HEK293 (cell line): ENCODE data around the gene TTC39A.
A peak's percentile ranks its signal among the peaks of the same experiment; 100 is the strongest.

Source experiments
- CTCF ChIA-PET: fragments of 350-600 bp; formaldehyde crosslinking; extraction: SDS; loops from one replicate; lab custom pipeline; 2021; ENCODE audit warnings: antibody characterized with exemption; lab: Yijun Ruan, JAX
- POLR2A ChIA-PET: fragments of 300-600 bp; formaldehyde crosslinking; extraction: SDS; loops from one replicate; lab custom pipeline; 2020; ENCODE audit warnings: antibody characterized with exemption, inconsistent platforms; lab: Yijun Ruan, JAX
- H3K27ac ChIP-seq: fragments of 200-500 bp; sonication (Bioruptor generic); 2 replicates; pipeline ENCODE4 v1.5.1; 2014; ENCODE audit warnings: low read depth, low read length, control low read depth, inconsistent platforms; ENCODE audit errors: extremely low read depth
- H3K36me3 ChIP-seq, 2 experiments: fragments of 200-500 bp in 1 of 2; sonication (Bioruptor generic) in 1 of 2; 1 replicate in 1 of 2; 2 replicates in 1 of 2; pipeline ENCODE4 v1.5.1; 2014 to 2017; ENCODE audit warnings: inconsistent platforms in 2 of 2, low read length in 2 of 2; ENCODE audit not compliant: control insufficient read depth in 2 of 2, insufficient read depth in 1 of 2
- H3K4me1 ChIP-seq: fragments of 200-500 bp; sonication (Bioruptor generic); 2 replicates; pipeline ENCODE4 v1.5.1; 2014; ENCODE audit warnings: mild to moderate bottlenecking, low read length, inconsistent platforms; ENCODE audit not compliant: control insufficient read depth, insufficient read depth
- H3K4me3 ChIP-seq: 2 replicates; pipeline ENCODE4 v1.5.1; 2011; ENCODE audit warnings: low read depth, mild to moderate bottlenecking, control low read depth, low read length, moderate library complexity
- H3K9me3 ChIP-seq: fragments of 200-500 bp; sonication (Bioruptor generic); 2 replicates; pipeline ENCODE4 v1.5.1; 2014; ENCODE audit warnings: low read depth, low read length, inconsistent platforms; ENCODE audit not compliant: control insufficient read depth, insufficient read depth
- PRDM1 ChIP-seq: fragments of 450-650 bp; formaldehyde crosslinking; IDR thresholded peaks from 2 replicates; pipeline ENCODE4; 2016; ENCODE audit warnings: missing biosample characterization, missing genetic modification characterization
- SP2 ChIP-seq: fragments of 450-650 bp; formaldehyde crosslinking; IDR thresholded peaks from 2 replicates; pipeline ENCODE4 v1.5.1; 2016; ENCODE audit warnings: missing biosample characterization, missing genetic modification characterization
- ZBTB26 ChIP-seq: fragments of 450-650 bp; formaldehyde crosslinking; optimal IDR thresholded peaks from 2 replicates; pipeline ENCODE3; 2016; ENCODE audit warnings: missing biosample characterization, mild to moderate bottlenecking, missing genetic modification characterization
- ZFP37 ChIP-seq: fragments of 450-650 bp; formaldehyde crosslinking; IDR thresholded peaks from 2 replicates; pipeline ENCODE4 v1.5.1; 2016; ENCODE audit warnings: missing biosample characterization, missing genetic modification characterization
- ZNF10 ChIP-seq: fragments of 450-650 bp; formaldehyde crosslinking; IDR thresholded peaks from 2 replicates; pipeline ENCODE4 v1.5.1; 2017; ENCODE audit warnings: missing biosample characterization, missing genetic modification characterization
- ZNF274 ChIP-seq, 2 experiments: fragments of 200-500 bp in 1 of 2; fragments of 450-650 bp in 1 of 2; sonication (Bioruptor generic) in 1 of 2; formaldehyde crosslinking in 1 of 2; IDR thresholded peaks; 2 replicates each; pipeline versions ENCODE4 v1.5.1 to v1.6.1; 2014 to 2016; ENCODE audit warnings: borderline replicate concordance in 1 of 2, inconsistent platforms in 1 of 2, low read length in 1 of 2, missing biosample characterization in 1 of 2, missing genetic modification characterization in 1 of 2
- ZNF302 ChIP-seq: fragments of 450-650 bp; formaldehyde crosslinking; IDR thresholded peaks from 2 replicates; pipeline ENCODE4 v1.5.1; 2016; ENCODE audit warnings: missing biosample characterization, missing genetic modification characterization, low read depth
- ZNF544 ChIP-seq: fragments of 450-650 bp; formaldehyde crosslinking; IDR thresholded peaks from 2 replicates; pipeline ENCODE4 v1.5.0; 2017; ENCODE audit warnings: missing biosample characterization, missing genetic modification characterization
- ZNF571 ChIP-seq: fragments of 450-650 bp; formaldehyde crosslinking; IDR thresholded peaks from 2 replicates; pipeline ENCODE4 v1.5.0; 2017; ENCODE audit warnings: missing biosample characterization, missing genetic modification characterization
- ZNF664 ChIP-seq: fragments of 450-650 bp; formaldehyde crosslinking; IDR thresholded peaks from 2 replicates; pipeline ENCODE4 v1.5.1; 2016; ENCODE audit warnings: missing biosample characterization, missing genetic modification characterization
- ZSCAN4 ChIP-seq: fragments of 450-650 bp; formaldehyde crosslinking; IDR thresholded peaks from 2 replicates; pipeline ENCODE4 v1.5.1; 2017; ENCODE audit warnings: missing biosample characterization, missing genetic modification characterization
- ZXDB ChIP-seq: fragments of 450-650 bp; formaldehyde crosslinking; IDR thresholded peaks from 2 replicates; pipeline ENCODE4 v1.5.1; 2016; ENCODE audit warnings: missing biosample characterization, missing genetic modification characterization
- TF ChIP-seq, protein P1 (sequence below): fragments of 450-650 bp; formaldehyde crosslinking; IDR thresholded peaks from 2 replicates; pipeline ENCODE4 v1.5.1; 2016; ENCODE audit warnings: missing biosample characterization, missing genetic modification characterization
- TF ChIP-seq, protein P2 (sequence below): fragments of 450-650 bp; formaldehyde crosslinking; IDR thresholded peaks from 2 replicates; pipeline ENCODE4 v1.5.1; 2017; ENCODE audit warnings: missing biosample characterization, mild to moderate bottlenecking, missing genetic modification characterization, moderate library complexity
- TF ChIP-seq, protein P3 (sequence below): fragments of 450-650 bp; formaldehyde crosslinking; IDR thresholded peaks from 2 replicates; pipeline ENCODE4 v1.5.1; 2016; ENCODE audit warnings: missing biosample characterization, missing genetic modification characterization
- TF ChIP-seq, protein P4 (sequence below): fragments of 450-650 bp; formaldehyde crosslinking; IDR thresholded peaks from 2 replicates; pipeline ENCODE4 v1.5.1; 2016; ENCODE audit warnings: missing biosample characterization, missing genetic modification characterization

Gene TTC39A

GRCh38 chr1:51340380-51340779 is 10.0 kb upstream of the TTC39A start:
- H3K27ac ChIP-seq: no peak overlapping the region
- TF ChIP-seq ZNF274 (IDR thresholded peaks at IDR 0.05; ENCODE audit: low read length) (no peak), ZNF274 (tag by site-specific recombination; IDR thresholded peaks at IDR 0.05; ENCODE audit: borderline replicate concordance) (no peak), ZNF571 (tag by site-specific recombination) (no peak), ZNF664 (tag by site-specific recombination) (no peak)
- ChIA-PET POLR2A (no interaction called here), CTCF (interaction anchor here (1.4 kb wide), 1 partner anchor 10 kb away, joined by 4 read pairs; the partner anchor contains the start of gene TTC39A)
- no peak overlapping the region for H3K4me3 ChIP-seq
- H3K36me3 ChIP-seq: no peaks in the 10 kb centered on the region
- H3K9me3 ChIP-seq: no peaks in the 10 kb centered on the region
- H3K4me1 ChIP-seq: no peaks in the 10 kb centered on the region

- H3K9me3 ChIP-seq: no peaks in the 10 kb centered on the region
- TF ChIP-seq ZSCAN4 (tag by site-specific recombination): no peak
- H3K4me1 ChIP-seq: no peaks in the 10 kb centered on the region; the same call in 1 of the 2 replicates
- no peak overlapping the region for H3K4me3 ChIP-seq
- POLR2A ChIA-PET: interaction anchor here (1.3 kb wide), 1 partner anchor 11 kb away, joined by 3 read pairs; no protein-coding TSS in a partner anchor
- no peaks in the 10 kb centered on the region for H3K36me3 ChIP-seq
- CTCF ChIA-PET: interaction anchor here (0.6 kb wide), 1 partner anchor 38 kb away, joined by 6 read pairs; no protein-coding TSS in a partner anchor
- H3K27ac ChIP-seq: no peak overlapping the region
Measured at GRCh38 chr1:51336711-51337110, 6.3 kb upstream of the TTC39A start.

DNA sequence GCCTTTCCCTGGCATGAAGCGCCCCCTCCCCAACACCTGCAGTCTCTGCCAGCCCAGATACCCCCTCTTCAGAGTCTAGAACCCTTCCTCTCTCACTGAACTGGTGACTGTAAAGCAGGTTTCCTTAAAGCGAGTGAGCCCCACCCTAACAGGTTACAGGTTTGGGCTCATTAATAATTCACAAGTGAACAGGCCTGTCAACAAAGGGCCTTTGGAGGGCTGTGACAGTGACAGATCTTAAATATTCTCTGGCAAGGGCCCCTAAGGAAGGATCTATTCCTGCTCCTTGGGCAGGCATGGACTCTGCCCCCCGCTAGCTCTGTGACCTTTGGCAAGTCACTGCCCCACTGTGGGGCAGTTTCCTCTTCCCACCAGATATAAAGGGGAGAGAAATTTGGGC is 5.6 kb upstream of the TTC39A start:
- Histone ChIP-seq H3K4me1 (peaks cover 3% of the 10 kb centered on the region; the same call in 1 of the 2 replicates), H3K36me3 (no peaks in the 10 kb centered on the region), H3K27ac (no peak overlapping the region), H3K9me3 (no peaks in the 10 kb centered on the region), H3K4me3 (no peak overlapping the region)
- ChIA-PET POLR2A (interaction anchor here (0.7 to 1.3 kb wide), 2 partner anchors 10 to 199 kb away, joined by 3 to 4 read pairs; no protein-coding TSS in a partner anchor), CTCF (no interaction called here)
- TF ChIP-seq ZNF302 (tag by site-specific recombination) (no peak), ZXDB (tag by site-specific recombination) (no peak)
- TF ChIP-seq, protein P1, sequence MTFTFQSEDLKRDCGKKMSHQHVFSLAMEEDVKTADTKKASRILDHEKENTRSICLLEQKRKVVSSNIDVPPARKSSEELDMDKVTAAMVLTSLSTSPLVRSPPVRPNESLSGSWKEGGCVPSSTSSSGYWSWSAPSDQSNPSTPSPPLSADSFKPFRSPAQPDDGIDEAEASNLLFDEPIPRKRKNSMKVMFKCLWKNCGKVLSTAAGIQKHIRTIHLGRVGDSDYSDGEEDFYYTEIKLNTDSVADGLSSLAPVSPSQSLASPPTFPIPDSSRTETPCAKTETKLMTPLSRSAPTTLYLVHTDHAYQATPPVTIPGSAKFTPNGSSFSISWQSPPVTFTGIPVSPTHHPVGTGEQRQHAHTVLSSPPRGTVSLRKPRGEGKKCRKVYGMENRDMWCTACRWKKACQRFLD (tag by site-specific recombination): no peak
- TF ChIP-seq, protein P2, sequence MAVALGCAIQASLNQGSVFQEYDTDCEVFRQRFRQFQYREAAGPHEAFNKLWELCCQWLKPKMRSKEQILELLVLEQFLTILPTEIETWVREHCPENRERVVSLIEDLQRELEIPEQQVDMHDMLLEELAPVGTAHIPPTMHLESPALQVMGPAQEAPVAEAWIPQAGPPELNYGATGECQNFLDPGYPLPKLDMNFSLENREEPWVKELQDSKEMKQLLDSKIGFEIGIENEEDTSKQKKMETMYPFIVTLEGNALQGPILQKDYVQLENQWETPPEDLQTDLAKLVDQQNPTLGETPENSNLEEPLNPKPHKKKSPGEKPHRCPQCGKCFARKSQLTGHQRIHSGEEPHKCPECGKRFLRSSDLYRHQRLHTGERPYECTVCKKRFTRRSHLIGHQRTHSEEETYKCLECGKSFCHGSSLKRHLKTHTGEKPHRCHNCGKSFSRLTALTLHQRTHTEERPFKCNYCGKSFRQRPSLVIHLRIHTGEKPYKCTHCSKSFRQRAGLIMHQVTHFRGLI (tag by site-specific recombination): peak; percentile 96

- Histone ChIP-seq H3K9me3 (no peaks in the 10 kb centered on the region), H3K4me1 (peaks cover 6% of the 10 kb centered on the region; the same call in 1 of the 2 replicates), H3K4me3 (no peak overlapping the region), H3K36me3 (no peaks in the 10 kb centered on the region), H3K27ac (peak overlapping the region; percentile 81; the same call in 1 of the 2 replicates)
- ChIA-PET POLR2A (interaction anchor here (0.7 to 1.7 kb wide), 4 partner anchors 94 to 361 kb away, joined by 3 to 5 read pairs (median 4); partner anchors contain the start of genes CDKN2C, EPS15 and RNF11), CTCF (interaction anchor here (0.5 to 1.4 kb wide), 7 partner anchors 9 to 999 kb away, joined by 3 to 5 read pairs (median 4); no protein-coding TSS in a partner anchor)
- 0 out of 2 replicates have a peak, but pooled peaks have one; percentile 9 for TF ChIP-seq ZNF10 (tag by site-specific recombination)
- 0 out of 2 replicates have a peak, but pooled peaks have one; percentile 24 for TF ChIP-seq ZFP37 (tag by site-specific recombination)
- peak; percentile 3 for TF ChIP-seq ZBTB26 (tag by site-specific recombination)
- TF ChIP-seq, protein P3, sequence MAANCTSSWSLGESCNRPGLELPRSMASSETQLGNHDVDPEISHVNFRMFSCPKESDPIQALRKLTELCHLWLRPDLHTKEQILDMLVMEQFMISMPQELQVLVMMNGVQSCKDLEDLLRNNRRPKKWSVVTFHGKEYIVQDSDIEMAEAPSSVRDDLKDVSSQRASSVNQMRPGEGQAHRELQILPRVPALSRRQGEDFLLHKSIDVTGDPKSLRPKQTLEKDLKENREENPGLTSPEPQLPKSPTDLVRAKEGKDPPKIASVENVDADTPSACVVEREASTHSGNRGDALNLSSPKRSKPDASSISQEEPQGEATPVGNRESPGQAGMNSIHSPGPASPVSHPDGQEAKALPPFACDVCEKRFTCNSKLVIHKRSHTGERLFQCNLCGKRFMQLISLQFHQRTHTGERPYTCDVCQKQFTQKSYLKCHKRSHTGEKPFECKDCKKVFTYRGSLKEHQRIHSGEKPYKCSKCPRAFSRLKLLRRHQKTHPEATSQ: peak; percentile 84; the same call in 1 of the 2 replicates
- TF ChIP-seq ZNF544: no peak
- TF ChIP-seq, protein P4, sequence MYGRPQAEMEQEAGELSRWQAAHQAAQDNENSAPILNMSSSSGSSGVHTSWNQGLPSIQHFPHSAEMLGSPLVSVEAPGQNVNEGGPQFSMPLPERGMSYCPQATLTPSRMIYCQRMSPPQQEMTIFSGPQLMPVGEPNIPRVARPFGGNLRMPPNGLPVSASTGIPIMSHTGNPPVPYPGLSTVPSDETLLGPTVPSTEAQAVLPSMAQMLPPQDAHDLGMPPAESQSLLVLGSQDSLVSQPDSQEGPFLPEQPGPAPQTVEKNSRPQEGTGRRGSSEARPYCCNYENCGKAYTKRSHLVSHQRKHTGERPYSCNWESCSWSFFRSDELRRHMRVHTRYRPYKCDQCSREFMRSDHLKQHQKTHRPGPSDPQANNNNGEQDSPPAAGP (tag by site-specific recombination): peak; percentile 60
- peak; percentile 14 for TF ChIP-seq SP2
- no peak for TF ChIP-seq PRDM1
Measured at GRCh38 chr1:51331206-51332100, 1.1 kb upstream of the TTC39A start.
